ENCODE measurements around the gene ANG. TPM values are rescaled to one million over a fixed set of nuclear protein-coding genes. Genes with fewer than 3 reads are reported as not detected.

ANG gene
- total and polyA plus RNA-seq, 12 donors: 0.78 to 12.0 (median 3.6) TPM

DNA sequence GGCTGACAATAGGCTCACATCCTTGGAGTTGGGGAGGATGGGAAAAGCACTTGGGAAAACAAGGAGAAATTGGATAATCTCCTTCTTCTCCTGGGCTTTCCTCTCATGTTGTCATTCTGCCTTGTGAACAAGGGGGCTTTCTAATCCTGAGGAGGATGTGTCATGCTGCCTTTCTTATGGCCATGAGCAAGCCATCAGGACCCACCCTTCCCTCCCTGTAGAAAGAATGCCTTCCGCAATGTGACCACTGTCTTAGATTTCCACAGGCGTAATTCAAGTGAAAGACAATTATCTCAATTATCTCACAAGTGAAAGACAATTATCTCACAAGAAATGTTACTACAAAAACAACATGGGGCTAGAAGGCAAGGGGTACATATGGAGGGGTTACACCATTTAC lies 44.0 kb upstream of the ANG start:
- TF ChIP-seq, protein P1, sequence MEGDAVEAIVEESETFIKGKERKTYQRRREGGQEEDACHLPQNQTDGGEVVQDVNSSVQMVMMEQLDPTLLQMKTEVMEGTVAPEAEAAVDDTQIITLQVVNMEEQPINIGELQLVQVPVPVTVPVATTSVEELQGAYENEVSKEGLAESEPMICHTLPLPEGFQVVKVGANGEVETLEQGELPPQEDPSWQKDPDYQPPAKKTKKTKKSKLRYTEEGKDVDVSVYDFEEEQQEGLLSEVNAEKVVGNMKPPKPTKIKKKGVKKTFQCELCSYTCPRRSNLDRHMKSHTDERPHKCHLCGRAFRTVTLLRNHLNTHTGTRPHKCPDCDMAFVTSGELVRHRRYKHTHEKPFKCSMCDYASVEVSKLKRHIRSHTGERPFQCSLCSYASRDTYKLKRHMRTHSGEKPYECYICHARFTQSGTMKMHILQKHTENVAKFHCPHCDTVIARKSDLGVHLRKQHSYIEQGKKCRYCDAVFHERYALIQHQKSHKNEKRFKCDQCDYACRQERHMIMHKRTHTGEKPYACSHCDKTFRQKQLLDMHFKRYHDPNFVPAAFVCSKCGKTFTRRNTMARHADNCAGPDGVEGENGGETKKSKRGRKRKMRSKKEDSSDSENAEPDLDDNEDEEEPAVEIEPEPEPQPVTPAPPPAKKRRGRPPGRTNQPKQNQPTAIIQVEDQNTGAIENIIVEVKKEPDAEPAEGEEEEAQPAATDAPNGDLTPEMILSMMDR (IDR thresholded peaks at IDR 0.05): no peak
- no peak for TF ChIP-seq POLR2A (IDR thresholded peaks at IDR 0.05)
- H3K27me3 ChIP-seq: peaks cover 9% of the 10 kb centered on the region

GRCh38 chr14:20645481-20645880 lies 43.1 kb upstream of the ANG start:
- intact Hi-C loops (cut with DNase I): no loop called here
- TF ChIP-seq, protein P1 (IDR thresholded peaks at IDR 0.05): no peak
- TF ChIP-seq POLR2A (IDR thresholded peaks at IDR 0.05): no peak

More for the DNA sequence above, 44.0 kb upstream of the ANG start:
- no peaks in the 10 kb centered on the region for H3K36me3 ChIP-seq (replicated peaks in 1 of 2)
- DNase-seq: no peak
- H3K4me1 ChIP-seq (replicated peaks in 1 of 2): no peaks in the 10 kb centered on the region
- H3K9me3 ChIP-seq (replicated peaks in 1 of 3): no peaks in the 10 kb centered on the region
- WGBS, 4 donors: 79 to 93% (median 89%) methylated on average over 2 of the region's 2 CpGs
- H3K4me3 ChIP-seq: no peak overlapping the region
- H3K27ac ChIP-seq: no peak overlapping the region
- intact Hi-C loops (cut with DNase I): no loop called here

GRCh38 chr14:20652996-20653975 lies 35.3 kb upstream of the ANG start:
- DNase-seq: peak in 1 of 7 donors; percentile 26
- H3K4me3 ChIP-seq: no peak overlapping the region

More at GRCh38 chr14:20645481-20645880, 43.1 kb upstream of the ANG start:
- no peaks in the 10 kb centered on the region for H3K36me3 ChIP-seq (replicated peaks in 1 of 2)
- no peaks in the 10 kb centered on the region for H3K4me1 ChIP-seq (replicated peaks in 1 of 2)
- H3K4me3 ChIP-seq: no peak overlapping the region
- 83 to 94% (median 90%) methylated on average over 1 of the region's 1 CpG for WGBS, 4 donors
- H3K27me3 ChIP-seq: peaks cover 18% of the 10 kb centered on the region
- H3K9me3 ChIP-seq (replicated peaks in 1 of 3): no peaks in the 10 kb centered on the region
- peak in 1 of 7 donors; percentile 1 for DNase-seq
- no peak overlapping the region for H3K27ac ChIP-seq

DNA sequence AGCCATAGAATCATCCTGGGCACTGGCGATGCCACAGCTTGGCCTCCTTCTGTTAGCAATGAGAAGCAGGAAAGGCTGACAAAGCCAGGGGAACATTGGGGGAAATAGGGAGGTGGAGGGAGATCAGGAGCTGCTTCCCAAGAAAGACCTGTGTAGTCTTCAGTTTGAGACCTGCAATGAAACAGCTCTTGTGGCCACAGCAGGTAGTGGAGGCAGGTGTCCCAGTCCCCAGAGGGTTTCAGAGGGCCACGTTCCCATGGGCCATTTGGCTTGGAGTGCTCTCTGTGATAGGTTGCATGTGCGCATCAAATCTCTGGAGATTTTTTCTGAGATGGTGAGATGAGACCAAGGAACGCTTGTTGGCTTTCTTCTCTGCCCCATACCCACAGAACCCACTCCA lies 32.7 kb upstream of the ANG start:
- Histone ChIP-seq H3K4me3 (no peak overlapping the region), H3K9me3 (replicated peaks in 1 of 3) (no peaks in the 10 kb centered on the region), H3K36me3 (replicated peaks in 1 of 2) (no peaks in the 10 kb centered on the region), H3K27ac (no peak overlapping the region), H3K4me1 (replicated peaks in 1 of 2) (no peaks in the 10 kb centered on the region), H3K27me3 (peaks cover 82% of the 10 kb centered on the region)
- 68 to 80% (median 76%) methylated on average over 4 of the region's 4 CpGs for WGBS, 4 donors
- no peak for DNase-seq
- no peak for TF ChIP-seq POLR2A (IDR thresholded peaks at IDR 0.05)
- TF ChIP-seq, protein P1 (IDR thresholded peaks at IDR 0.05): no peak
- intact Hi-C loops (cut with DNase I): no loop called here

More at GRCh38 chr14:20652996-20653975, 35.3 kb upstream of the ANG start:
- intact Hi-C loops (cut with DNase I): no loop called here
- 2 to 5% (median 4%) methylated on average over 26 to 39 of the region's 39 CpGs for whole genome bisulfite sequencing, 4 donors
- Histone ChIP-seq H3K4me1 (replicated peaks in 1 of 2) (no peaks in the 10 kb centered on the region), H3K9me3 (replicated peaks in 1 of 3) (no peaks in the 10 kb centered on the region), H3K36me3 (replicated peaks in 1 of 2) (no peaks in the 10 kb centered on the region), H3K27me3 (peaks cover 67% of the 10 kb centered on the region), H3K27ac (no peak overlapping the region)
- TF ChIP-seq, protein P1 (IDR thresholded peaks at IDR 0.05): no peak
- TF ChIP-seq POLR2A (IDR thresholded peaks at IDR 0.05): no peak

All from adrenal gland (tissue), 12 donors.